ENCODE results near the gene UNC13D. TPM values are rescaled to one million over a fixed set of nuclear protein-coding genes. Genes with fewer than 3 reads are reported as not detected.
"Not testable (repeated sequence)": the region's sequence is repeated elsewhere in the genome, so short reads cannot be mapped to it uniquely, and the experiment has no call there.

UNC13D gene
- total RNA-seq, 1 donor from 2014 or later = 6.8 TPM

DNA sequence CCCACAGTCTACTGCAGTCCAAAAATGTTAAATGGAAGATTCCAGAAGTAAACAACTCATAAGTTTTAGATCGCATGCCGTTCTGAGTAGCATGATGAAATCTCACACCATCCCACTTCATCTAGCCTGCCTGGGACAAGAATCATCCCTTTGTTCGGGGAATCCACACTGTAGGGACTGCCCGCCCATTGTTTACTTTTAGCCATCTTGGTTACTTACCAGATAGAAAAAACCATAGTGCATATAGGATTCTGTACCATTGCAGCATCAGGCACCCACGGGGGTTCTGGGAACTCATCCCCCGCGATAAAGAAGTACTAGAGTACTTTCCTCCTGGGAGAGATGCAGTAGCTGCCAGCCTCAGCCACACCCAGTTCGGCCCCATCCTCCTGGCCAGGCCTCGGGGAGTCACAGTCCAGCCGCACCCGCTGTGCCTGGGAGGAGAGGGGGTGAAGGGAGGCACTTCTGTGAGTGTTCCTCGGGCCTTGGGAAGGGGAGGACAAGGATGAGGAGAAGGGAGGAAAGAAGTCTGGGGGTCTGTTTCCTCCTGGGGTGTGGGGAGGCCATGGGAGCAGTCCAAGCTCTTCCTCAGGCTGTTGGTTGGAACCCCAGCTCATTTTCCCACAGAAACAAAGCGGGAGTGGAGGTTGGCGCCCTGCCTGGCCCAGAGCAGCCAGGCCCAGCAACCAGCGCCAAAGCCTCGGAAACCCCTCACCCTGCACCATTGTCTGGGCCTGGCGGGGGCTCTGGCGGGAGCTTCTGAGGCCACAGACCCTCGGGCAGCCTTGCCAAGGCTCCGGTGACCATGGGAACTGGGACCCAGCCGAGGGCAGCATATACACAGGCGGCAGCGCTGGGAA is 25.3 kb upstream of the UNC13D start:
- peaks cover 2% of the 10 kb centered on the region for H3K4me1 Mint-ChIP-seq
- peaks cover 2% of the 10 kb centered on the region for H3K27me3 Mint-ChIP-seq (ENCODE audit: low read depth)
- H3K9me3 Mint-ChIP-seq = no peaks in the 10 kb centered on the region
- H3K4me3 Mint-ChIP-seq = no peak overlapping the region
- no peak for DNase-seq (ENCODE audit: low spot score in 2 of 2, unreplicated experiment in 2 of 2)
- H3K27ac Mint-ChIP-seq = no peak overlapping the region
- TF ChIP-seq, protein P1, sequence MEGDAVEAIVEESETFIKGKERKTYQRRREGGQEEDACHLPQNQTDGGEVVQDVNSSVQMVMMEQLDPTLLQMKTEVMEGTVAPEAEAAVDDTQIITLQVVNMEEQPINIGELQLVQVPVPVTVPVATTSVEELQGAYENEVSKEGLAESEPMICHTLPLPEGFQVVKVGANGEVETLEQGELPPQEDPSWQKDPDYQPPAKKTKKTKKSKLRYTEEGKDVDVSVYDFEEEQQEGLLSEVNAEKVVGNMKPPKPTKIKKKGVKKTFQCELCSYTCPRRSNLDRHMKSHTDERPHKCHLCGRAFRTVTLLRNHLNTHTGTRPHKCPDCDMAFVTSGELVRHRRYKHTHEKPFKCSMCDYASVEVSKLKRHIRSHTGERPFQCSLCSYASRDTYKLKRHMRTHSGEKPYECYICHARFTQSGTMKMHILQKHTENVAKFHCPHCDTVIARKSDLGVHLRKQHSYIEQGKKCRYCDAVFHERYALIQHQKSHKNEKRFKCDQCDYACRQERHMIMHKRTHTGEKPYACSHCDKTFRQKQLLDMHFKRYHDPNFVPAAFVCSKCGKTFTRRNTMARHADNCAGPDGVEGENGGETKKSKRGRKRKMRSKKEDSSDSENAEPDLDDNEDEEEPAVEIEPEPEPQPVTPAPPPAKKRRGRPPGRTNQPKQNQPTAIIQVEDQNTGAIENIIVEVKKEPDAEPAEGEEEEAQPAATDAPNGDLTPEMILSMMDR (IDR thresholded peaks at IDR 0.05; ENCODE audit: unreplicated experiment) = no peak
- H3K36me3 Mint-ChIP-seq = no peaks in the 10 kb centered on the region

DNA sequence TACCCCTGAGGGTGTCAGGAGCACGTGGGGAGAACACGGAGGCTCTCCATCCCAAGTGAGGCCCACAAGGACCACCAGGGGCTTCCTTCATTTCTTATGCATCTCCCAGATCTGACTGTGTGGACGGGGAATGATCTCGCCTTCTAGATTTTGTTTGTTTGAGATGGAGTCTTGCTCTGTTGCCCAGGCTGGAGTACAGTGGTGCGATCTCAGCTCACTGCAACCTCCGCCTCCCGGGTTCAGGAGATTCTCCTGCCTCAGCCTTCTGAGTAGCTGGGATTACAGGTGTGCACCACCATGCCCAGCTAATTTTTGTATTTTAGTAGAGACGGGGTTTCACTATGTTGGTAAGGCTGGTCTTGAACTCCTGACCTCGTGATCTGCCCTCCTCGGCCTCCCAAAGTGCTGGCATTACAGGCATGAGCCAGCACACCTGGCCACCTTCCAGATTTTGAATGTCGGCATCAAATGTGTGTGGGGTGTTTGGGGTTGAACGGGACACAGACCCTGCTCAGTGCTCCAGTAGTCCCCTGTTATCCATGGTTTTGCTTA is 24.6 kb upstream of the UNC13D start:
- not testable (repeated sequence) for DNase-seq (ENCODE audit: low spot score in 2 of 2, unreplicated experiment in 2 of 2); H3K4me3 Mint-ChIP-seq; H3K27me3 Mint-ChIP-seq (ENCODE audit: low read depth); H3K27ac Mint-ChIP-seq; H3K4me1 Mint-ChIP-seq; H3K36me3 Mint-ChIP-seq; H3K9me3 Mint-ChIP-seq

DNA sequence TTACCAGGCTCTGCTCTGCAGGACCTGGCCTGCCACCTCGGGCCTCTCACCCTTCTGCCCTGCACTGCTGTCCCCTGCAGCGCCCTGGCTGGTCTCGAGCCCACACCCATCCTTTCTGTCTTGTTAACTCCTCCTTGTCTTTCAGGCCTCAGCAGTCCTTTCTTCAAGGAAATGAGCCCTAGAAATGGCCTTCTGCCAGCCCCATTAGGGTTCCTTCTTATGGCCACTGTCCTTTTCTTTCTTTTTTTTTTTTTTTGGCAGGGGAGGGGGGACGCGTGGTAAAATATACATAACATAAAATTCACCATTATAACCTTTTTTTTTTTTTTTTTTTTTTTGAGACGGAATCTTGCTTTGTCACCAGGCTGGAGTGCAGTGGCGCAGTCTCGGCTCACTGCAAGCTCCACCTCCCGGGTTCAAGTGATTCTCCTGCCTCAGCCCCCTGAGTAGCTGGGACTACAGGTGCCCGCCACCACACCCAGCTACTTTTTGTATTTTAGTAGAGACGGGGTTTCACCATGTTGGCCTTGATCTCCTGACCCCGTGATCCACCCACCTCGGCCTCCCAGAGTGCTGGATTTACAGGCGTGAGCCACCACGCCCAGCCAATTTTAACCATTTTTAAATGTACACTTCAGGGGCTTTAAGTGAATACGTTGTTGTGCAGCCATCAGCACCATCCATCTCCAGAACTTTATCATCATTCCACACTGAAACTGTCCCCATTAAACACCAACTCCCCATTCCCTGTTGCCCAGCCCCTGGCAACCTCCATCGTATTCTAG is 21.4 kb upstream of the UNC13D start:
- not testable (repeated sequence) for H3K27me3 Mint-ChIP-seq (ENCODE audit: low read depth); DNase-seq (ENCODE audit: low spot score in 2 of 2, unreplicated experiment in 2 of 2); H3K9me3 Mint-ChIP-seq; H3K36me3 Mint-ChIP-seq; H3K4me1 Mint-ChIP-seq; H3K4me3 Mint-ChIP-seq; H3K27ac Mint-ChIP-seq

DNA sequence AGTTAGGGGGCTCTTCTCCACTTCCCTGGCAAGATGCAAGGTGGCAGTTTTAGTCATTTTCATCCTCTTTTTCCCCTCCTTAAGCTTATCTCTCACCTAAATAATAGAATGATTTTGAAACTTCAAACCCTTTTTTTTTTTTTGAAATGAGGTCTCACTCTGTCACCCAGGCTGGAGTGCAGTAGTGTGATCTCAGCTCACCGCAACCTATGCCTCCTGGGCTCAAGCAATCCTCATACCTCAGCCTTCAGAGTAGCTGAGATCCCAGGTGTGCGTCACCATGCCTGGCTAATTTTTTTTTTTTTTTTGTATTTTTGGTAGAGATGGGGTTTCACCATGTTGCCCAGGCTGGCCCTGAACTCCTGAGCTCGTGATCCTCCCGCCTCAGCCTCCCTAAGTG is 20.7 kb upstream of the UNC13D start:
- not testable (repeated sequence) for DNase-seq (ENCODE audit: low spot score in 2 of 2, unreplicated experiment in 2 of 2); H3K4me3 Mint-ChIP-seq; H3K9me3 Mint-ChIP-seq; H3K27ac Mint-ChIP-seq; H3K27me3 Mint-ChIP-seq (ENCODE audit: low read depth); H3K36me3 Mint-ChIP-seq; H3K4me1 Mint-ChIP-seq

DNA sequence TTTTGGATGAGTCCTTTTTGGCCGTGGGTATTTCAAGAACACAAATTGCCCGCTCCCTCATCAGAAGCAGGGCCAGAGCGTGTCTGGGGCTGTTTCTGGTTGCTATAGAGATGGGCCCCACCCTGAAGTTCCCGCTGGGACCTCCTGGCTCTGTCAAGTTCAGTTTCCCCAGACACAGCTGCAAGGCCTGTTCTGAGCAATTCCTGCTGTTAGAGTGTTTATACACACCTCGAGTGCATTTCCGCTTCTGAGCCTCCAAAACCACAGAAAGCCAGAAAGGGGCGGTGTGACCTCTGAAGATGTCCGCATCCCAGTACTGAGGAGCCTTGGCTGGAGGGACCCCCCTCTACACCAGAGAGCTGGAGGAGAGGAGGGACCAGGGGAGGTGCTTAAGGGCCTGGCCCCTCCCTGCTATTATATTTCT is 20.3 kb upstream of the UNC13D start:
- Mint-ChIP-seq H3K36me3 (no peaks in the 10 kb centered on the region), H3K4me3 (no peak overlapping the region), H3K9me3 (no peaks in the 10 kb centered on the region), H3K27ac (no peak overlapping the region), H3K4me1 (peaks cover 2% of the 10 kb centered on the region), H3K27me3 (ENCODE audit: low read depth) (no peaks in the 10 kb centered on the region)
- TF ChIP-seq, protein P1 (IDR thresholded peaks at IDR 0.05; ENCODE audit: unreplicated experiment) = no peak
- DNase-seq (ENCODE audit: low spot score in 2 of 2, unreplicated experiment in 2 of 2) = no peak

DNA sequence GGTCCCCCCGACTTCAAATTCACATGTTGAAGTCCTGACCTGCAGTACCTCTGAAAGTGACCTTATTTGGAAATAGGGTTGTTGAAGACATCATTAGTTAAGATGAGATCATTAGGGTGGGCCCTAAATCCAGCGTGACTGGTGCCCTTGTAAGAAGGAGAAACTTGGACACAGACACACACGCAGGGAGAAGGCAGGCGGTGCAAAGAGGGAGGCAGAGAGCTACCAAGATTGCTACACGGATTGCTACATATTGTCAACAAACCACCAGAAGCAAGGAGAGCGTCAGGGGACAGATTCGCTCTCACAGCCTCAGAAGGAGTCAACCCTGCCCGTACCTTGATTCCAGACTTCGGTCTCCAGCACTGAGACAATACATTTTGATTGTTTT is 17.7 kb upstream of the UNC13D start:
- no peak overlapping the region for H3K27ac Mint-ChIP-seq
- H3K9me3 Mint-ChIP-seq = no peaks in the 10 kb centered on the region

DNA sequence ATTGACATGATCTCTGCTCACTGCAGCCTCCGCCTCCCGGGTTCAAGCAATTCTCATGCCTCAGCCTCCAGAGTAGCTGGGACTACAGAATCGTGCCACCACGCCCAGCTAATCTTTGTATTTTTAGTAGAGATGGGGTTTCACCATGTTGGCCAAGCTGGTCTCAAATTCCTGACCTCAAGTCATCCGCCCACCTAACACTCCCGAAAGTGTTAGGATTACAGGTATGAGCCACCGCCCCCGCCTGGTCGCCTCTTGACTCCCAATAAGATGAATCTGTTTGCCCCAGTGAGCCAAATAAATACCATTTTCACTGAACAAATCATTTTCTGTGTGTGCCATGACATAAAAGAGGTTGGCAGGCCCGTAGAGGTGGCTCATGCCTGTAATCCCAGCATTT is 15.2 kb upstream of the UNC13D start:
- H3K9me3 Mint-ChIP-seq; H3K27me3 Mint-ChIP-seq (ENCODE audit: low read depth); DNase-seq (ENCODE audit: low spot score in 2 of 2, unreplicated experiment in 2 of 2); H3K4me3 Mint-ChIP-seq; H3K27ac Mint-ChIP-seq; H3K36me3 Mint-ChIP-seq; H3K4me1 Mint-ChIP-seq: not testable (repeated sequence)

More for the DNA sequence above, 17.7 kb upstream of the UNC13D start:
- Mint-ChIP-seq H3K4me1 (peaks cover 2% of the 10 kb centered on the region), H3K27me3 (ENCODE audit: low read depth) (no peaks in the 10 kb centered on the region), H3K36me3 (no peaks in the 10 kb centered on the region), H3K4me3 (no peak overlapping the region)
- TF ChIP-seq, protein P1 (IDR thresholded peaks at IDR 0.05; ENCODE audit: unreplicated experiment) = no peak
- DNase-seq (ENCODE audit: low spot score in 2 of 2, unreplicated experiment in 2 of 2) = no peak
